RWPE1 (cell line): ENCODE results near the gene PCNX2.
A peak's percentile ranks its signal among the peaks of the same experiment; 100 is the strongest.

Experiments
- CTCF ChIA-PET: fragments of 350-600 bp; sonication (Branson Sonifier 250); formaldehyde crosslinking; extraction: SDS; loops from one replicate; lab custom pipeline; 2021; lab: Yijun Ruan, JAX
- POLR2A ChIA-PET: fragments of 400-600 bp; formaldehyde crosslinking; extraction: SDS; loops from one replicate; lab custom pipeline; 2020; ENCODE audit warnings: antibody characterized with exemption; ENCODE audit not compliant: low non-redundant PET; lab: Yijun Ruan, JAX
- DNase-seq: peaks from one replicate; pipeline ENCODE4 v3.0.0; 2012; ENCODE audit warnings: low spot score
- H3K27ac ChIP-seq: fragments of 450-650 bp; 2 replicates; pipeline ENCODE4 v1.5.1; 2017
- CTCF ChIP-seq: fragments of 450-650 bp; conservative IDR thresholded peaks from 2 replicates; pipeline ENCODE4 v1.5.1; 2017; ENCODE audit warnings: low read depth, mild to moderate bottlenecking

Gene PCNX2

DNA sequence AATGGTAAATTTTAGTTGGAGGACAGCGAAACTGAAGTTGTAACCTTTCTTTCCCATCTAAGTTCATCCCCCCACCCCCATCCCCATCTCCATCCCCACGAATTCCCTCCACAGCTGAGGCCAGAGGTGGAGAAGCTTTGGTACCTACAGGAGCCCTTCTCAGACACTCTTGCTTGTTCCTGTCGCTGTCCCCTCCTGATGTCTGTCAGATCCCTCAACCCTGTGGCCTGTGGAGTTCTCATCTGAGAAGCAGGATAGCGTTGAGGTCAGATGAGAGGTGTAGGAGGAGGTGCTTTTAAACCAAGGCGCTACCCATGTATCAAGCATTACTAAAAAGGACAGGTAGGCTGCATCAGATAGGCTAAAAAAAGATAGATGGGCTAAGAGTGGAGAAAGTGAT lies 344.3 kb downstream of the PCNX2 start:
- H3K27ac ChIP-seq: peak overlapping the region; percentile 75
- peak; percentile 36 for DNase-seq
- ChIA-PET CTCF (no interaction called here), POLR2A (no interaction called here)
- no peak for TF ChIP-seq CTCF

DNA sequence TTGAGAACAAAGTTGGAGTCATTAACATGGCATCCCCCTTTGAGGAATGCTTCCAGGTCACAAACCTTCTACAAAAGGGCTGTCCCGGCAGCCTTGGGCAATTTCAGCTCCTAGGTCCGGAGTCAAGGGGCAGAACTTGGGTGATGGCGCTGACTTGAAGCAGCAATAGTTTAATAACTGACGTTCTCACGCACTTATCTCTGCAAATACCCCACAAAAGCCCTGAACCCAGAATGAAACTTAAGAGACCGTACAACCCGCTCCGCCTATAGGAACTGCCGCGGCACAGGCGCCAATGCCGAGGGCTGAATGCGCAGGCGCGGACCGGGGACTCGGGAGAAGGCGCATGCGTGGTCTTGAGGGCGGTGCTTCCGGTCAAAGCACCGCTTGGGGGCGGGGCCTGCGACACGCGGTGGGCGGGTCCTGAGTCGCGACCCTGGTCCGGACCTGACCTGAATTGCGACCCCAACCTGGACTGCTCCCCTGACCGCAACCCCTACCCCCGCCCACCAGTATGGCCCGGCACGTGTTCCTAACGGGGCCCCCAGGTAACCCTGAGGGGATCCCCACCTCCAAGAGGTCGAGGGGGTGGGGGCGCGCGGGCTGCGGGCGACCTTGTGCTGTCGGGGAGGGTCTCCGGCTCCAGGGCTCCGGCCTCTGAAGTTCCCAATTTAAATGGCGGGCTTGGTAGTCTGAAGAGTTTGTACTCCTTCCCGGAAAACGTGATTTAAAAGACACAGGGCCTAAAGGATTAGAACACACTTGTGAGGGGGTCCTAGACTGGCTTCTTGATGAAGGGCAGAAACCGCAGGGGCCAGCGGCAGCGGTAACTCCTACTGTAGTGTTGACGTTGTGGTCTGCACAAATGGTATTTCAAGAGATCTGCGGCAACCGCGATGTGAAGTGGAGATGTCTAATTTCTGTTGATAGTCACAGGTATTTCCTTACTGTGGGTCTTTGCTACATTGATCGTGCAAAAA lies 345.0 kb downstream of the PCNX2 start, which contains the start of gene NTPCR:
TSS of gene NTPCR (plus strand) at position 415 of the 980 bp plus-strand sequence. CDS start at position 515, 100 bp downstream.
- H3K27ac ChIP-seq: peak within 1 kb of the TSS; percentile 75
- POLR2A ChIA-PET: no interaction called here
- peak; percentile 98 for DNase-seq
- CTCF ChIA-PET: no interaction called here
- TF ChIP-seq CTCF: no peak

DNA sequence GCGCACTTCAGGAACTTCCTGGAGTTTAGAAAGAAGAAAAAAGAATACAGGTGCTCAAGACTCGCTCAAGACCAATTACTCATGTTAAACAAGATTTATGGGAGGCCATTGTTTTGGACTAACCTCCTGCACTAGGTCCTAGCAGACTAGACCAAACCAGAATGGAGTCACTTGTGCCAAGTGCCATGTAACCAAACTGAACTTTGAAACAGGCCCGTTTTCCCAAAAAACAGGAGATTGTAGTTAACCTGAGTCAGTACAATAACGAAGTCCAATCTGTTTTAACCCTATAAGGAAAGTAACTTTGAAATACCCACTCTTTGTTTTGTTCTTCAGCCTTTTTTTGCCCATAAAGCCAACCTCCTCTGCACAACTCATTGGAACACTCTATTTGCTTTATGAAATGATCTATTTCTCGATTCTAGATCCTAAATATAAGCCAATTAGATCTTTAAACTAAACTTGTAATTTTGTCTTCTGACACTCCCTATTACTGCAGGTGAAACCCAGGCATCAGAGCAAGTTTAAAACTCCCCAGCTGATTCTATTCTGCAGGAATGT lies 345.8 kb downstream of the PCNX2 start:
- DNase-seq: no peak
- ChIA-PET CTCF (interaction anchor here (1.2 kb wide), 1 partner anchor 14 kb away, joined by 3 read pairs; no protein-coding TSS in a partner anchor), POLR2A (no interaction called here)
- TF ChIP-seq CTCF: no peak
- peak overlapping the region; percentile 75 for H3K27ac ChIP-seq

GRCh38 chr1:232944347-232944746 lies 351.2 kb downstream of the PCNX2 start:
- no peak overlapping the region for H3K27ac ChIP-seq
- ChIA-PET CTCF (no interaction called here), POLR2A (no interaction called here)
- no peak for DNase-seq
- TF ChIP-seq CTCF: no peak

DNA sequence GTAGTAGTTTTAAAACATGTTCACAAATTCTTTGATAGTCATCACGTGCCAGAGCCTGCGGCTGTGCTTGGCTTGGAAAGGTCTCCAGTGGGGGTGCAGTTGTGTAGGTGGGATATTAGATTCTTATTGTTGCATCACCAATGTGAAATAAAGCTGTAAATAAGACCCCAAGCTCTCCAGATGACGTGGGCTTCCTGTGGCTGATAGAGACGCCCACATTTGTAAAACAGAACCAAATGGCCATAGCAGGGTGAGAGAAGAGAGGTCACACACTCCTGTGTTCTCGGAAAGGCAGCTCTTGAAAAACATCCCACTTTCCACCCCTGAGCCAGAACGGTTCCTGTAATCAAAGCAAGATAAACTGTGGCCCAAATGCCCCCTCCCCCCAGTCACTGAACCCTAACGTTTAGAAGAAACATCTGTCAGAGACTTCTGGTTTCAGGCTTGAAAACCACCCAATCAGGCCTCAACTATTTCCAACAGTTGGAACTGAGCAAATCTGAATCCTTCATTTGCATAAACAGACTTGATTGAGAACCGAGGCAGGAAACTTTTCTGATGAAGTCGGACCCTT lies 351.8 kb downstream of the PCNX2 start:
- ChIA-PET CTCF (no interaction called here), POLR2A (no interaction called here)
- no peak for TF ChIP-seq CTCF
- no peak overlapping the region for H3K27ac ChIP-seq
- DNase-seq: no peak
